HG03066 (cell line): Measurements from ENCODE around the gene KIAA1549.

Experiments used
- ATAC-seq: cut with Tn5 transposase; IDR thresholded peaks from one replicate; pipeline ENCODE4 v1.9.1; 2021; ENCODE audit warnings: low read depth; ENCODE audit not compliant: unreplicated experiment

KIAA1549 gene

GRCh38 chr7:138887085-138887710 is 94.0 kb downstream of the KIAA1549 start:
- ATAC-seq: peak; percentile 8

- ATAC-seq: peak; percentile 90
Measured at GRCh38 chr7:138886501-138886917, 94.7 kb downstream of the KIAA1549 start.

DNA sequence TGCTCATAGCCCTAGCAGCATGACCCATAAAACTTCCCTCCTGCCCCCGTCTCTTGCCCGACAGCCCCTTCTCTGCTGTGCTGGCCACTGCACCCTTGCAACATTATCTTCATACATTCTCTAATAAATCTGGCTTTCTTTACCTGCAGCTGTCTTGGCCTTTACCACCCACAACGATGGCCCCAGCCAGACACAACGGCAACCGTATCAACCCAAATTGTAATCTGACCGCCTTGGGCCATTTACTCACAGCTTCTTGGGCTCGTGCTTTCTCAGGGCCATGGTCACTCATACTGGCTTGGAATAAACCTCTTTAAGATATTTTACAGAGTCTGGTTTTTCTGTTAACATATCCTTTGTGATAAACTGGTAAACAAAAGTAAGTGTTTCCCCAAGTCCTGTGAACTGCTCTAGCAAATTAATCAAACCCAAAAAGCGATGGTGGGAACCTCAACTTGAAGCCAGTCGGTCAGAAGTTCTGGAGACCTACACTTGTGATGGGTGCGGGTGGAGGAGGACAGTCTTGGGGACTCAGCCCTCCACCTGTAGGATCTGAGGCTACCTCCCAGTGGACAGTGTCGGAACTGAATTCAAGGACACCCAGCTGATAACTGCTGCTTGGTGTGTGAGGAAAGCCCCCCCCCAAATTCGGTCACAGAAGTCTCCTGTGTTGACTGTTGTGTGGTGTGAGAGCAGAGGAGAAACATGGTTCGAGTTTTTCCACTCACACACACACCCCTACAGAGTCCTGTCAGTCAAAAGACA is 95.6 kb downstream of the KIAA1549 start:
- no peak for ATAC-seq

GRCh38 chr7:138882249-138882648 is 98.9 kb downstream of the KIAA1549 start:
- ATAC-seq: no peak

DNA sequence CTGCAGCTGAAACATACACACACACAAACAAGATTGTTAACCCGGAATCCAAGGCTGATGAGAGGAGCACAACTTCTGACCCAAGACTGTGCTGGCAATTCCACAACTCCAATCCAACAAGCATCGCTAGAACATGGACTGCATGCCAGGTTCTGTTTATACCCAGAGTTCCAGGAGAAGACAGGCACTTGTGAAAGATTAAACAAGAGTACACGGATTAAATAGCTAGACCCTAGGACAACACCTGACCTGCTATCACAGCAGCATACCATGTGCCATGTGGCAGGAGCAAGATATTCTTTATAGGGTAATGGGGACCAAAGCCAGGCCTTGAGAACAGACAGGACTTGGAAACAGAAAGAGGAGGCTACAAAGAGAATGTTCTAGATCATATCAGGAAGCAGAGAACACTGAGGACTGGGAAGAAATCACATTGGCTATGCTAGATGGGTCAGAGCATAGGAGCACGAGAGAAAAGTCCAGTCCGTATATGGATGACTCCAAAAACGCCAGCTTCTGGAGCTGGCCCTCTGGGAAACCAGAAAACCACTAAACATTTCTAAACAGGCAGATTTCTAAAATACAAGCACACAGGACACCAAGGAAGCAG is 99.5 kb downstream of the KIAA1549 start:
- ATAC-seq: no peak

DNA sequence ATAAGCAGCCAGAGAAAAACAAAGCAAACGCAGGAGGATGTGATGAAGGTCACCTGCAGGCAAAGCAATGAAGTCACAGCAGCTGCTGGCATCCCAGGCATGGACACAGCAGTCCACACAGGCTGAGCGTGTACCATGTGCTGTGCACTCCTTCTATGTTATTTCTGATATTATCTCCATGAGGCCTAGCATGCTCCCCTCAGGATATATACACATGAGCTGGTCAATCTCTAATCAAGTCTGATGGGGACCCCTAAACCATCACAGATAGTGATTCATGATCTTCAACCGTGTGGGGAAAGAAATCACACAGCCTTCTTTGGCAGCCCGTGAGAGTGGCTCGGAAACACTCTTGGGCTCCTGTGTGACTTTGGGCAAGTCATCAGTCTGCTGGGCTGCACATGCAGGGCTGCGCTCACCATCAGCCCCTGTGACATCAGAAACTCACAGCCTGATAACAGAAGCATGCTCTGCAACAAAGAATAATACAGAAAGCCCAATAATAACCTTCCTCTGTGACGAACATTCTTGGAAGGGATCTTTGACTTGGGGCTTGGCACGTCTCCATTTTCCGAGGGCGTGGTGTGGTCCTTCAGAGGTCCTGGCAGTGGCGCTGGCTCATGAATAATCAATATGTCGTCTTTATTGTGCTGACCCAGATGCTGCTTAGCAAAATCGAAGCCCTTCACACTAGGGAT is 100.2 kb downstream of the KIAA1549 start:
- ATAC-seq: no peak

- no peak for ATAC-seq
Measured at GRCh38 chr7:138879356-138879755, 101.8 kb downstream of the KIAA1549 start.

DNA sequence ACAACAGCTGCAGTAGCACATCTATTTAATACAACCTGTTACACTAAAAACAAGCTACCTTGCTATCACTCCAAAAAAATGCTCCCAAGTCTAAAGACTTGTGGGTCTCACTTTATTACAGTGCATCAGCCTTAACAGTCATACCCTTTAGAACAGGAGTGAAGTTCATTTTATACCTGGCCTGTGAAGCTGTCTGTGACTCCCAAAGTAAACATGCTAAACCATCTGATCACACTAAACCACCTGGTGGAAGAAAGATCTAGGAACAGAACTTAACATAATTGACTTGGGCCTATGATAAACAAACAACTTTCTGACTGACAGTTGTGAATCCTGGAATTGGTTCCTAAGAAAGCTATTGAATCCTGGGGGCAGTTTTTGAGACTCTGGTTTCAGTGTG is 102.3 kb downstream of the KIAA1549 start:
- ATAC-seq: no peak

DNA sequence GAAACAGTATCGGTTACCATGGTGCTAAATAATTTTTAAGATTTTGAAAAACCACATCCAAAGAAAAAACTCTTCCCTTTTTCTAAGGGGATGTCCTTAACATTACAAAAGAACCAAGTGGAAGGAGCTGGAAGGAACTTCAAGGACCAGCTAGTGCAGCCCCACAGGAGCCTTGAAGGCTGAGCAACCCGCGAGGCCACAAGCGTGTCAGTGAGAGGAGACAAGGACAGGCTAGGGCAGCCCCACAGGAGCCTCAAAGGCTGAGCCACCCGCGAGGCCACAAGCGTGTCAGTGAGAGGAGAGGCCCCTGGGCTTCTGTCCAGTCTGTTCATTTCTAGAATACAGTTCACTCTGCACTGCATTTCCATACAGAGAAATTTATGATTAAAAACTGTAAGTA is 103.1 kb downstream of the KIAA1549 start:
- no peak for ATAC-seq

- no peak for ATAC-seq
Measured at GRCh38 chr7:138876326-138876725, 104.9 kb downstream of the KIAA1549 start.

- no peak for ATAC-seq
Measured at GRCh38 chr7:138875794-138876193, 105.4 kb downstream of the KIAA1549 start.

- no peak for ATAC-seq
Measured at GRCh38 chr7:138873220-138873892, 107.8 kb downstream of the KIAA1549 start.

- no peak for ATAC-seq
Measured at GRCh38 chr7:138872576-138872975, 108.6 kb downstream of the KIAA1549 start.

GRCh38 chr7:138871814-138872090 is 109.4 kb downstream of the KIAA1549 start:
- no peak for ATAC-seq

DNA sequence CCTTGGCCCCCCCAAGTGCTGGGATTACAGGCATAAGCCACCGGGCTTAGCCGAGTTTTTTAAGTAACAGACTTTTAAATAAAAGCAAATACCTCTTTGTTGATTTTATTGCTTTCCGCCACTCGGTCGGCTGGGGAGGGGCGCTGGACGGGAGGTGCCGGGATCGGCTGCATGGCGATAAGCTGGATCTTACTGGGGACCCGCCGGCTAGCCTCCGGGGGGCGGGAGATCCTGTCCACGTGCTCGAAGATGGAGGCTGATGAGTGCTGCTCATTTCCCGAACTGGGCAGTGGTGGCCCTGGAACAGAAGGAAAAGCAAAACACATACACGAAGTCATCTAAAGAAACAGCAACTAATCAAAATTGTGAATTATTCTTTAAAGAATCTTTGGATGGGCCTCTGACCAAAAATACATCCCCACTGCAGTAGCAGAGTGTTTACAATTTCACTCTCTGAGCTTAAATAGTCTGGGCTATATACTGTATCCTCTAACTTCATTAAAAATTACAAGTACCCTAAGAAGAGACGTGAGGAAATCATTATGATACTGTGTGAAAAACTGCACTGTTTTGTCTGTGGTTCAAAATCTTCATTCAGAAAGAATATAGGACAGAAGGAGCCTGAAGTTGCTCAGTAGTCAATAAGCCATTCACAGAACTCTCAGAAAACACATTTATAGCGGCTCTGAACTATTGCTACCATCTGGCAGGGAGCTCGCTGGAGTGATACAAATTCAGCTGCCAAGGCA is 110.0 kb downstream of the KIAA1549 start:
- no peak for ATAC-seq

DNA sequence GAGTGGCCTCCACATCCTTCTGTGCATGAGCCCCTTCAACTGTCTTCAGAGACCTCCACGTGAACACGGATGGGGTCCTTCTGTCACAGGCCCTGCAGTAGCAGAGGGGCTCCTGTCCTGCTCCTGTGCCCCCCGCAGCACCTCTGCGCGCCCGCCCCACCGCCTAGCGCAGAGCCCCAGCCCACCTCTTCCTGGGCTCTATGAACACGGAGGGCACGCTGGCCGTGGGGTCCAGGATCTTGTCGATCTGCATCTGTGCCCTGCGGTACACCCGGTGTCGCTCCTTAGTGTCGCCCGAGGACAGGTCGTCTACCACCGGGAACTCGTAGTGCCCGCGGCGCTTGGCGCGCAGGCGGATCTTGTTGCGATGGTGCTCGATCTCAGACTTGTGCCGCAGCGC is 111.8 kb downstream of the KIAA1549 start:
- no peak for ATAC-seq

DNA sequence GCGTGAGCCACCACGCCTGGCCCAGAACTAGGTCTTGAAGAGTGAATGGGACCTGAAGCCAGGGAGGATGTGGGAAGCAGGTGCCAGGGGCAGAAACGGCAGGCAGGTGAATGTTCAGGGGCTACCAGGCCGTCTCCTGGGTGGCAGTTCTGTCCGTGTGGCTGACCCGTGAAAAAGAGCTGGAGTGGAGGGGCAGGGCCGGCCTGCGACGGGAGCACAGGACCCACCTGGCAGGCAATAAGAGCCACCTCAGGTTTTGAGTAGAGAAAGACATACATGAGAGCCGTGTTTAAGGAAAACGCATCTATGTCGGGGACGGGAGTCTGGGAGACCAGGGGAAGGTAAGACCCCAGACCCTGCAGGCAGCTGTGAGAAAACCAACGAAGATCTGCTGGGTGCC is 112.5 kb downstream of the KIAA1549 start:
- no peak for ATAC-seq

GRCh38 chr7:138867744-138868143 is 113.4 kb downstream of the KIAA1549 start:
- ATAC-seq: no peak

DNA sequence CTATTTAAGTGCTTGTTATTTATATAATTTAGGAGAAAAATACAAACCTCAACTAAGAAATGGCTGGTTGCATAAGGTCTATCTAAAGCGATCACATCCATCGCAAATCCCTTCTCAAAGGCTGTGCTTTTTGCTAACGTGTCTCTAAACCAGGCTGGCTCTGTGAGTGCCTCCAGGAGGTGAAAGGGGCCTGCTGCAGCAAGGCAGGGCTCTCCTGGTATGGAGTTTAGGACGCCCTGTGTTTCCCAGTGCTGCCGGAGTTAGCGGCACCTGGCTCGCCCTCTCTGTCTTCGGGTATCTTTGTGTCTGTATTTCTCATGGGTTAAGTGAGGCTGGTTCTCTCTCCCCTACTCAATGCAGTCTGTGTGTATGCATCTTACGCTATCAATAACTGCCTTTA is 114.8 kb downstream of the KIAA1549 start:
- ATAC-seq: no peak

- ATAC-seq: no peak
Measured at GRCh38 chr7:138865843-138866242, 115.3 kb downstream of the KIAA1549 start.
